ENCODE data around the gene BACH1. TPM values are rescaled to one million over a fixed set of nuclear protein-coding genes. Genes with fewer than 3 reads are reported as not detected.
A peak's percentile ranks its signal among the peaks of the same experiment; 100 is the strongest.

BACH1 gene
- total RNA-seq, 1 donor: 189 TPM

GRCh38 chr21:29308456-29308783 lies 9.7 kb downstream of the BACH1 start:
- TF ChIP-seq CTCF (IDR thresholded peaks at IDR 0.05; ENCODE audit: extremely low read depth, low read depth, low read length): no peak
- Histone ChIP-seq H3K36me3 (ENCODE audit: insufficient read depth, low read length) (peaks cover 40% of the 10 kb centered on the region), H3K4me3 (ENCODE audit: insufficient read depth, low read length) (no peak overlapping the region), H2AFZ (ENCODE audit: low read length) (no peak overlapping the region), H3K4me2 (ENCODE audit: insufficient read depth, low read length) (no peak overlapping the region), H3K27me3 (ENCODE audit: insufficient read depth, low read length) (no peaks in the 10 kb centered on the region), H4K20me1 (ENCODE audit: insufficient read depth, low read length) (peaks cover 76% of the 10 kb centered on the region), H3K9me3 (ENCODE audit: low read depth, low read length) (no peaks in the 10 kb centered on the region), H3K4me1 (ENCODE audit: insufficient read depth, low read length) (peaks cover 60% of the 10 kb centered on the region), H3K27ac (ENCODE audit: low read depth, low read length) (no peak overlapping the region), H3K79me2 (ENCODE audit: insufficient read depth, low read length) (peaks cover 99% of the 10 kb centered on the region)
- no peak for DNase-seq (ENCODE audit: insufficient read length, low spot score, missing footprints)

- Histone ChIP-seq H3K27ac (ENCODE audit: low read depth, low read length) (peak overlapping the region; percentile 26), H3K27me3 (ENCODE audit: insufficient read depth, low read length) (no peaks in the 10 kb centered on the region), H3K4me2 (ENCODE audit: insufficient read depth, low read length) (no peak overlapping the region), H3K36me3 (ENCODE audit: insufficient read depth, low read length) (peaks cover 40% of the 10 kb centered on the region), H3K79me2 (ENCODE audit: insufficient read depth, low read length) (peaks cover 99% of the 10 kb centered on the region), H2AFZ (ENCODE audit: low read length) (no peak overlapping the region), H3K9me3 (ENCODE audit: low read depth, low read length) (no peaks in the 10 kb centered on the region), H3K4me1 (ENCODE audit: insufficient read depth, low read length) (peaks cover 61% of the 10 kb centered on the region), H3K4me3 (ENCODE audit: insufficient read depth, low read length) (no peak overlapping the region), H4K20me1 (ENCODE audit: insufficient read depth, low read length) (peaks cover 78% of the 10 kb centered on the region)
- DNase-seq (ENCODE audit: insufficient read length, low spot score, missing footprints): no peak
- TF ChIP-seq CTCF (IDR thresholded peaks at IDR 0.05; ENCODE audit: extremely low read depth, low read depth, low read length): no peak
Measured at GRCh38 chr21:29309703-29310102, 11.0 kb downstream of the BACH1 start.

GRCh38 chr21:29311802-29312201 lies 13.1 kb downstream of the BACH1 start:
- TF ChIP-seq CTCF (IDR thresholded peaks at IDR 0.05; ENCODE audit: extremely low read depth, low read depth, low read length): no peak
- peaks cover 100% of the 10 kb centered on the region for H3K79me2 ChIP-seq (ENCODE audit: insufficient read depth, low read length)
- no peak overlapping the region for H3K27ac ChIP-seq (ENCODE audit: low read depth, low read length)
- H3K4me1 ChIP-seq (ENCODE audit: insufficient read depth, low read length): peaks cover 59% of the 10 kb centered on the region
- peaks cover 24% of the 10 kb centered on the region for H3K36me3 ChIP-seq (ENCODE audit: insufficient read depth, low read length)
- H3K27me3 ChIP-seq (ENCODE audit: insufficient read depth, low read length): no peaks in the 10 kb centered on the region
- DNase-seq (ENCODE audit: insufficient read length, low spot score, missing footprints): no peak
- no peak overlapping the region for H3K4me2 ChIP-seq (ENCODE audit: insufficient read depth, low read length)
- no peaks in the 10 kb centered on the region for H3K9me3 ChIP-seq (ENCODE audit: low read depth, low read length)
- H4K20me1 ChIP-seq (ENCODE audit: insufficient read depth, low read length): peaks cover 72% of the 10 kb centered on the region
- H3K4me3 ChIP-seq (ENCODE audit: insufficient read depth, low read length): no peak overlapping the region
- no peak overlapping the region for H2AFZ ChIP-seq (ENCODE audit: low read length)

- no peaks in the 10 kb centered on the region for H3K9me3 ChIP-seq (ENCODE audit: low read depth, low read length)
- DNase-seq (ENCODE audit: insufficient read length, low spot score, missing footprints): no peak
- no peak overlapping the region for H3K4me2 ChIP-seq (ENCODE audit: insufficient read depth, low read length)
- H3K27ac ChIP-seq (ENCODE audit: low read depth, low read length): no peak overlapping the region
- H3K27me3 ChIP-seq (ENCODE audit: insufficient read depth, low read length): no peaks in the 10 kb centered on the region
- H3K4me3 ChIP-seq (ENCODE audit: insufficient read depth, low read length): no peak overlapping the region
- TF ChIP-seq CTCF (IDR thresholded peaks at IDR 0.05; ENCODE audit: extremely low read depth, low read depth, low read length): no peak
- peaks cover 100% of the 10 kb centered on the region for H3K79me2 ChIP-seq (ENCODE audit: insufficient read depth, low read length)
- H2AFZ ChIP-seq (ENCODE audit: low read length): no peak overlapping the region
- H4K20me1 ChIP-seq (ENCODE audit: insufficient read depth, low read length): peaks cover 71% of the 10 kb centered on the region
- peaks cover 57% of the 10 kb centered on the region for H3K4me1 ChIP-seq (ENCODE audit: insufficient read depth, low read length)
- H3K36me3 ChIP-seq (ENCODE audit: insufficient read depth, low read length): peaks cover 21% of the 10 kb centered on the region
Measured at GRCh38 chr21:29312981-29313380, 14.3 kb downstream of the BACH1 start.
